Mesendoderm (in vitro differentiated cells): ENCODE measurements around the gene RBM47.

Source experiments
- DNase-seq: peaks from one replicate; pipeline ENCODE4 v3.0.0; 2013
- H2AK5ac ChIP-seq: 2 replicates; pipeline ENCODE4 v1.6.1; 2013; ENCODE audit warnings: low read length, inconsistent platforms
- H2BK120ac ChIP-seq: 2 replicates; pipeline ENCODE4 v1.6.1; 2013; ENCODE audit warnings: low read depth, mild to moderate bottlenecking, low read length, moderate library complexity, mixed read lengths
- H2BK15ac ChIP-seq: replicated peaks from 2 replicates; pipeline ENCODE4 v1.6.1; 2013; ENCODE audit warnings: low read depth, mild to moderate bottlenecking, moderate library complexity
- H2BK5ac ChIP-seq: 2 replicates; pipeline ENCODE4 v1.6.1; 2013; ENCODE audit warnings: low read length, inconsistent platforms
- H3K18ac ChIP-seq: 2 replicates; pipeline ENCODE4 v1.6.1; 2013; ENCODE audit warnings: mild to moderate bottlenecking, low read length, mixed read lengths
- H3K23ac ChIP-seq: one replicate; pipeline ENCODE4 v1.6.1; 2013; ENCODE audit warnings: low read length
- H3K27ac ChIP-seq: 2 replicates; pipeline ENCODE4 v1.5.1; 2013; ENCODE audit warnings: low read depth, mild to moderate bottlenecking, inconsistent platforms, low read length, moderate library complexity
- H3K27me3 ChIP-seq: 2 replicates; pipeline ENCODE4 v1.6.1; 2013; ENCODE audit warnings: low read length, control low read depth, mild to moderate bottlenecking, inconsistent platforms; ENCODE audit not compliant: insufficient read depth, poor library complexity
- H3K36me3 ChIP-seq: 2 replicates; pipeline ENCODE4 v1.6.1; 2013; ENCODE audit warnings: low read length, inconsistent platforms; ENCODE audit not compliant: control insufficient read depth, insufficient read depth
- H3K4ac ChIP-seq: one replicate; pipeline ENCODE4 v1.6.1; 2013; ENCODE audit warnings: low read depth, mild to moderate bottlenecking, low read length, moderate library complexity
- H3K4me1 ChIP-seq: 2 replicates; pipeline ENCODE4 v1.6.1; 2013; ENCODE audit warnings: low read depth, low read length, inconsistent platforms; ENCODE audit not compliant: control insufficient read depth
- H3K4me2 ChIP-seq: 2 replicates; pipeline ENCODE4 v1.6.1; 2013; ENCODE audit warnings: low read length
- H3K4me3 ChIP-seq: 2 replicates; pipeline ENCODE4 v1.5.1; 2013; ENCODE audit warnings: mild to moderate bottlenecking, low read length
- H3K56ac ChIP-seq: one replicate; pipeline ENCODE4 v1.6.1; 2013; ENCODE audit warnings: low read length
- H3K79me1 ChIP-seq: 2 replicates; pipeline ENCODE4 v1.6.1; 2013; ENCODE audit warnings: low read length, inconsistent platforms
- H3K79me2 ChIP-seq: 2 replicates; pipeline ENCODE4 v1.6.1; 2013; ENCODE audit warnings: mild to moderate bottlenecking, low read length; ENCODE audit not compliant: control insufficient read depth, insufficient read depth
- H3K9ac ChIP-seq: 2 replicates; pipeline ENCODE4 v1.6.1; 2013; ENCODE audit warnings: low read length, inconsistent platforms
- H4K5ac ChIP-seq: one replicate; pipeline ENCODE4 v1.6.1; 2013; ENCODE audit warnings: low read length
- H4K8ac ChIP-seq: one replicate; pipeline ENCODE4 v1.6.1; 2013; ENCODE audit warnings: low read depth, mild to moderate bottlenecking, control low read depth, low read length, moderate library complexity
- WGBS: extraction: QIAGEN DNeasy Blood & Tissue Kit; methylation state at CpG from one replicate; pipeline ENCODE4 v1.1.7; 2013; ENCODE audit warnings: low lambda C conversion rate, missing lambda C conversion rate; ENCODE audit not compliant: insufficient coverage; ENCODE audit errors: extremely low coverage; 5-methylcytosine and 5-hydroxymethylcytosine counted together

The RBM47 gene

DNA sequence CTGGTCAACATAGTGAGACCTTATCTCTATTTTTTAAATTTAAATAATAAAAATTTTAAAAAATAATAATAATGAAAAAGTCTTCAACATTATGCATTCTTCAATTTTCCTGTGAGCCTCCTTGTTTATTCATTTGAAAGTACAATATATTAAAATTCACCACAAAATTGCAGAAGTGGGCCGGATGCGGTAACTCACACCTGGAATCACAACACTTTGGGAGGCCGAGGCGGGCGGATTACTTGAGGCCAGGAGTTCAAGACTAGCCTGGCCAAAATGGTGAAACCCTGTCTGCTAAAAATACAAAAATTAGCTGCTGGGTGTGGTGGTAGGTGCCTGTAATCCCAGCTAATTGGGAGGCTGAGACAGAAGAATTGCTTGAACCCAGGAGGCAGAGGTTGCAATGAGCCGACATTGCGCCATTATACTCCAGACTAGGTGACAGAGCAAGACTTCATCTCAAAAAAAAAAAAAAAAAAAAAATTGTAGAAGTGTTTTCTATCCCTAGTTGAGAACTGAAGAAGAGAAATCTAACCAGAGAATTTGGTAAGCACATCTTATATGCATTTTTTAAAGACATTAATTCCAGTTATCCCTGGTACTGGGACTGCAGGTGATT lies 56.9 kb downstream of the RBM47 start:
- H3K9ac ChIP-seq = no peak overlapping the region
- no peak for DNase-seq
- H3K27me3 ChIP-seq = no peaks in the 10 kb centered on the region
- H3K18ac ChIP-seq = no peak overlapping the region
- no peak overlapping the region for H2BK120ac ChIP-seq
- no peak overlapping the region for H2BK5ac ChIP-seq
- no peak overlapping the region for H2BK15ac ChIP-seq
- peaks cover 2% of the 10 kb centered on the region for H3K79me1 ChIP-seq
- H4K8ac ChIP-seq = no peak overlapping the region
- H3K4me3 ChIP-seq = no peak overlapping the region
- H2AK5ac ChIP-seq = no peak overlapping the region
- H3K27ac ChIP-seq = no peak overlapping the region
- no peaks in the 10 kb centered on the region for H3K36me3 ChIP-seq
- peaks cover 7% of the 10 kb centered on the region for H3K4me1 ChIP-seq
- H3K23ac ChIP-seq = no peak overlapping the region
- no peak overlapping the region for H3K56ac ChIP-seq
- H3K4me2 ChIP-seq = no peak overlapping the region
- H4K5ac ChIP-seq = no peak overlapping the region
- H3K79me2 ChIP-seq = peaks cover 10% of the 10 kb centered on the region
- WGBS = no CpG with 5 or more reads among the region's 7 CpGs
- no peak overlapping the region for H3K4ac ChIP-seq

DNA sequence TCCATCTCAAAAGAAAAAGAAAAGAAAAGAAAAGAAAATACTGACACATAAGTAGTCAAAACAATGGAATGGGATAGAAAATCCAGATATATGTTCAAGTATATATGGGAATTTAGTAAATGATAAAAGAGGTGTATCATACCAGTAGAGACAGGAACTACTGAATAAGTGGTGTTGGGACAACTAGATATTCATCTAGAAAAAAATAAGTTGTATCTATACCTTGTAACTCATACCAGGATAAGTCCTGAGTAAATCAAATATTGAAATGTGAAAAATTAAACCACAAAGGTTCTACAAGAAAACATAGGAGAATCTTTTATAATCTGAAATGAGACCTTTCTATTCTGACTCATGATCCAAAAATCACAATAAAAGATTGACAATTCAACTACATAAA lies 58.5 kb downstream of the RBM47 start:
- H3K27ac ChIP-seq = no peak overlapping the region
- no peak overlapping the region for H2AK5ac ChIP-seq
- H3K79me1 ChIP-seq = peaks cover 2% of the 10 kb centered on the region
- no peak overlapping the region for H4K8ac ChIP-seq
- H3K27me3 ChIP-seq = no peaks in the 10 kb centered on the region
- no peak overlapping the region for H4K5ac ChIP-seq
- no peak overlapping the region for H2BK120ac ChIP-seq
- H3K18ac ChIP-seq = no peak overlapping the region
- H3K23ac ChIP-seq = no peak overlapping the region
- DNase-seq = no peak
- no peak overlapping the region for H3K4ac ChIP-seq
- H3K4me2 ChIP-seq = no peak overlapping the region
- no peak overlapping the region for H3K56ac ChIP-seq
- no peak overlapping the region for H3K4me3 ChIP-seq
- H2BK5ac ChIP-seq = no peak overlapping the region
- no peak overlapping the region for H2BK15ac ChIP-seq
- H3K79me2 ChIP-seq = peaks cover 6% of the 10 kb centered on the region
- H3K36me3 ChIP-seq = no peaks in the 10 kb centered on the region
- H3K4me1 ChIP-seq = peaks cover 2% of the 10 kb centered on the region
- no peak overlapping the region for H3K9ac ChIP-seq

DNA sequence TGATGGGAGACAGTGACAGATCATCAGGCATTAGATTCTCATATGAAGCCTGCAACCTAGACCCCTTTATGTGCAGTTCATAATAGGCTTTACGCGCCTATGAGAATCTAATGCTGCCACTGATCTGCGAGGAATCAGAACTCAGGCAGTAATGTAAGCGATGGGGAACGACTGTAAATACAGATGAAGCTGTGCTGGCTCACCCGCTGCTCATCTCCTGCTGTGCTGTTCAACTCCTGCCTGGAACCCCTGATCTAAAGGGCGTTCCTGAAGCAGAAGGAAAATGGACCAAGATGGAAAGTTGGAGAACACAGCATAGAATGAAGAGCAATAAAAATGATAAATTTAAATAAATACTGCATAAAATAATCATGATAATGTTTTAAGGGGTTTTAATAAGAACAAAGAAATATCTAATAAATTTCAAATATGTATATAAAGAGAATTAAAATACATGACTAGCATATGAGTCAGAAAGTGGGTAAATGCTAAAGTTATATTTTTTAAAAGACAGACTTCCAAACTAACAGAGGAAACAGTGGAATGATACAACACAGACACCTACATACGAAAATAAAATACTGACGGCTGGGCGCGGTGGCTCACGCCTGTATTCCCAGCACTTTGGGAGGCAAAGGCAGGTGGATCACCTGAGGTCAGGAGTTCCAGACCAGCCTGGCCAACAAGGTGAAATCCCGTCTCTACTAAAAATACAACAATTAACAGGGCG lies 59.2 kb downstream of the RBM47 start:
- H3K9ac ChIP-seq = no peak overlapping the region
- H3K4me2 ChIP-seq = no peak overlapping the region
- H3K27ac ChIP-seq = no peak overlapping the region
- no CpG with 5 or more reads among the region's 14 CpGs for WGBS
- H3K79me1 ChIP-seq = peaks cover under 1% of the 10 kb centered on the region
- no peak overlapping the region for H2BK120ac ChIP-seq
- H2BK15ac ChIP-seq = no peak overlapping the region
- H3K27me3 ChIP-seq = no peaks in the 10 kb centered on the region
- H3K56ac ChIP-seq = no peak overlapping the region
- no peak overlapping the region for H2AK5ac ChIP-seq
- no peak overlapping the region for H2BK5ac ChIP-seq
- no peak overlapping the region for H3K23ac ChIP-seq
- no peak overlapping the region for H3K4me3 ChIP-seq
- H3K79me2 ChIP-seq = peaks cover 4% of the 10 kb centered on the region
- no peaks in the 10 kb centered on the region for H3K36me3 ChIP-seq
- H4K5ac ChIP-seq = no peak overlapping the region
- H3K4me1 ChIP-seq = no peaks in the 10 kb centered on the region
- no peak overlapping the region for H3K18ac ChIP-seq
- DNase-seq = no peak
- H4K8ac ChIP-seq = no peak overlapping the region
- H3K4ac ChIP-seq = no peak overlapping the region

DNA sequence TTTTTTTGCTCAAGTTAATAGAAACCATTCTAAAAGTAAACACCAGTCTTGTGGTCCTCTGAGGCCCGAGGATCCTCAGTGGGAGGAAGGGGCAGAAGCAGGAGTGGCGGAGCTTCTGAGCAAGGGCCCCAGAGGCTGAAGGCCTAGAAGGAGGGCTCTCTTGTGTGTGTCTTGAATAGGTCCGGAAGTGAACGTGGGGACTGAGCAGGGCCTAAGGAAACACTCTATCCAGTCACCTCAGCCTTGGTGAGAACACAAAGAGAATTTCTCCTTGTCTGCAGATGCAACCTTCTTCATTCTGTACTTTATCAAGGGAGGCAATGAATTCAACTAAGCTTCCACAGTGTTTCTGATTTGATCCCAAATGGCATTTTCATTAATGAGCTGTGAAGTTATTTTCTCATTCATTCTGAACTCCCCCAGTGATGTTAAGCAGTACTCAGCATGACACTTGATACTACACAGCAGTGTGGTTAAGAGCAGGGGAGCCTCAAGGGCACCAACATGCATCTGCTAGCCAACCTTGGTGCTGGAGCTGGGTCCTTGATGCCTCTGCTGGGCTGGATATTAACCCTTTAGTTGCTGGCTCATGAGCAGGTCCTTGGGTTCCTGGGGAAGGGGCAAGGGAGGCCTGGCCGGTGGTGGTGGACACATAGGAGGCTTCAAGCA lies 64.7 kb downstream of the RBM47 start:
- Histone ChIP-seq H3K27me3 (no peaks in the 10 kb centered on the region), H3K18ac (no peak overlapping the region), H2BK120ac (no peak overlapping the region), H3K36me3 (no peaks in the 10 kb centered on the region), H3K79me2 (peaks cover 6% of the 10 kb centered on the region), H3K23ac (no peak overlapping the region), H2BK5ac (peak overlapping the region; percentile 32), H3K9ac (peak overlapping the region; percentile 0), H3K4me2 (no peak overlapping the region), H3K4ac (no peak overlapping the region), H2AK5ac (no peak overlapping the region), H3K4me3 (no peak overlapping the region), H4K8ac (no peak overlapping the region), H3K56ac (peak overlapping the region; percentile 34), H3K4me1 (peaks cover 16% of the 10 kb centered on the region), H4K5ac (no peak overlapping the region), H2BK15ac (no peak overlapping the region), H3K27ac (no peak overlapping the region), H3K79me1 (peaks cover 4% of the 10 kb centered on the region)
- WGBS = no CpG with 5 or more reads among the region's 5 CpGs
- peak; percentile 86 for DNase-seq

DNA sequence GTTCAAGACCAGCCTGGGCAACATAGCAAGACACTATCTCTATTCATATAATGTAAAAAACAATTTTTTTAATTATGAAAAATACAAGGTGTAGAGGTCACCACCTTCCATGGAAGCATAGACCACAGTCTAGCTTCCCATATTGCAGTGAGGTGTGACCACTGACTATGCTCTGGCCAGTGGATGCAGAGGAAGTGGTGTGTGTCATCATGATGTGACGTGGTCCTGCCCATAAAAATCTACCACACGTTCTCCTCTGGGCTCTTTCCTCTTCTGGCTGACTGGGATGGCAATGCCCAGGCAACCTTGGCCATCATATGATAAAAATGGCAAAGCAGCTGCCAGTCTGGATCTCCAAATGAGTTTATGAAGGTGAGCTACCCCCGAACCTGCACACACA lies 65.7 kb downstream of the RBM47 start:
- no peak overlapping the region for H4K5ac ChIP-seq
- H3K23ac ChIP-seq = no peak overlapping the region
- no peak overlapping the region for H3K4ac ChIP-seq
- no peak overlapping the region for H3K18ac ChIP-seq
- peaks cover 16% of the 10 kb centered on the region for H3K4me1 ChIP-seq
- H2AK5ac ChIP-seq = peak overlapping the region; percentile 49
- H2BK120ac ChIP-seq = no peak overlapping the region
- no peak overlapping the region for H4K8ac ChIP-seq
- no peak overlapping the region for H3K4me2 ChIP-seq
- no peak overlapping the region for H3K56ac ChIP-seq
- H3K4me3 ChIP-seq = no peak overlapping the region
- H3K79me1 ChIP-seq = peaks cover 4% of the 10 kb centered on the region
- no peak for DNase-seq
- no peak overlapping the region for H2BK5ac ChIP-seq
- peaks cover 6% of the 10 kb centered on the region for H3K79me2 ChIP-seq
- H2BK15ac ChIP-seq = no peak overlapping the region
- H3K9ac ChIP-seq = no peak overlapping the region
- WGBS = no CpG with 5 or more reads among the region's 3 CpGs
- H3K27ac ChIP-seq = no peak overlapping the region
- H3K27me3 ChIP-seq = no peaks in the 10 kb centered on the region
- no peaks in the 10 kb centered on the region for H3K36me3 ChIP-seq
